SKM-1 treated with dmso at 0.1 percent for 144 hours (cell line): ENCODE data around the gene SLC29A1.
A peak's percentile ranks its signal among the peaks of the same experiment; 100 is the strongest.
"Not testable (repeated sequence)": the region's sequence is repeated elsewhere in the genome, so short reads cannot be mapped to it uniquely, and the experiment has no call there.

Source experiments
- DNase-seq: peaks from one replicate; lab custom pipeline; 2025; ENCODE audit not compliant: unreplicated experiment; lab: John Stamatoyannopoulos, UW

The SLC29A1 gene

GRCh38 chr6:44193307-44193910 is 30.0 kb upstream of the SLC29A1 start:
- no peak for DNase-seq

- no peak for DNase-seq
Measured at GRCh38 chr6:44194326-44194725, 29.1 kb upstream of the SLC29A1 start.

- DNase-seq: not testable (repeated sequence)
Measured at GRCh38 chr6:44196351-44196750, 27.0 kb upstream of the SLC29A1 start.

DNA sequence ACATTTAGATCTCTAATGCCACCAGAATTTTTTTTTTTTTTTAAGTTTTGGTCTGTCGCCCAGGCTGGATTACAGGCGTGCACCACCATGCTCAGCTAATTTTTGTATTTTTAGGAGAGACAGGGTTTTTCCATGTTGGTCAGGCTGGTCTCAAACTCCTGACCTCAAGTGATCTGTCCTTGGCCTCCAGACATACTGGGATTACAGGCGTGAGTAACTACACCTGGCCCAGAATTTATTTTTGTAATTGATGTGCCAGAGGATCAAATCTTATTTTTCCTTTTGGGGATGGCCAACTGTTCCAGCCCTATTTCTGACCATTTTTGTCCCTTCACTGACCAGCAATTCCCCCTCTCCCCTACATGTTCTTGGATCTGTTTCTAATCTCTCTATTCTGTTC is 24.7 kb upstream of the SLC29A1 start:
- no peak for DNase-seq

GRCh38 chr6:44199883-44200282 is 23.5 kb upstream of the SLC29A1 start:
- DNase-seq: no peak

DNA sequence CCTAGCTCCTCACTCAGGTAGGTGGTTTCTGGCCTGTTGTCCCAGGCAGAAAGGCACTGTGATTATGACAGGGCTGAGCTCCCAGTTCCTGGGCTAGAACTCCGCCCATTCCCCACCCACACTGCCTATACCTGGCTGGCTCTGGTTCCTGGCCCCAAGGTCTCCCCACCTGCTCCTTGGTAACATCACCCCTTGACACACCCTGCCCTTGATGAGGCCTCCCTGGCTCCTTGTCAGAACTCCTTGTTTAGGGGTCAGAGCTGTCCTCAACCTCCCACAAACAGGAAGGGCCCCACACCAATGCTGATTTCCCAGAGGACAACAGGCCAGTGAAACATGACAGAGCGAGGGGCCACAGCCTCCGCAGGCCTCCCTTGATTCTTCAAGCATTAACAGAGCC is 22.2 kb upstream of the SLC29A1 start:
- no peak for DNase-seq

DNA sequence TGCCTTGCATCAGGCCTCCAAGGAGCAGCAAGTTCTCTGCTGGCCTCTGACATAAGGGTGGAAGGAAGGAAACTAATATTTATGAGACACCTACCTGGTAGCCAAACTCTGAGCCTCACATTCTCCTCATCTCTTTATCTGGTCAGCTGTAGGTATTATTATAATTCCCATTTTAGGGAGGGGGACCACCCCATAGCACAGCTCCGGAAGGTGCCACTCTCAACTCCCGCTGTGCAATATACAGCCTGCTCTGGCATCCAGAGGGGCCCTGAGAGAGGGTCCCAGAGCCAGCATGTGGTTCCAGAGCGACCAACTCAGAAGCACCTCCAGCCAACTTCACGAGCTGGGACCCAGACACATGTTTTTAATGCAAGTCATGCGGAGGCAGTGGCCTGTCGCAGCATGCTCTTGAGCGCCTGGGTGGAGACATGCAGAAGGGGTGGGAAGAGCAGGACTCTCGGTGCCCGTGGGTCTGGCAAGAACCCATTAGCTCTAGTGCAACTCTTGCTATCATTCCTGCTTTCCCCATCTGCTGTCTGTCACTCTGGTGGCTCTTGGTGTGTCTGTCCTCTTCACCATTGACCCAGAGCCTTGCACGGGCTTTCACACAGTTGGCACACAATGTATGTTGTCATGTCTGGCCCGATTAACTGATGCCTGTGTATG is 21.6 kb upstream of the SLC29A1 start:
- DNase-seq: no peak

DNA sequence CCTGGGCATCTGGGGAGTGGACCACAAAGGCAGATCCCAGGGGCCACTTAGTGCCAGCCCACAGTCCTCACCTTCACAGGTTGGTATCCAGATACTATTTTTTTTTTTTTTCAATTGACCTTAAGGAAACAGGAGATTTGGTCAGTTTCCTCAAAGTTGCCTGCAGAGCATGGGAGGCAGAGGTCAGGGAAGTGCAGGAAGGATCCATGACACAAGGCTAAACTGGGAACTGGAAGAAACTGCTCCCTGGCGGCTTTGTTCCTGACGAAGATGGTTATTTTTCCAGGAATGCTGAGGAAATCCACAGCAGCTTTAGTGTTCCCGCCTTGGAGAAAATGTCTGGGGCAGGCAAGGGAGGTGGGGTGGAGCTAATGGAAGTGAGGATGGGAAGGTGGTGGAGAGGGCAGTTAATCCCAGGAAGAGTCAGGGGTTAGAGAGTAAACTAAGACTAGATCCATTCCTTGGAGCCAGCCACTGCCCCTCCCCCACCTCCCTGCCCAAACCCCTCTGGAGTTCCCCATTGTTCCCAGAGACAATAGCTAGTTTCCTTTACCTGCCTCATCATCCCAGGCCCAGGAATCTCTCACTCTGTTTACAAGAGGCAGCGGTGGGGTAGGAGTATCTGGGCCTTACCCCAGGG is 20.9 kb upstream of the SLC29A1 start:
- no peak for DNase-seq

- no peak for DNase-seq
Measured at GRCh38 chr6:44202972-44203750, 20.2 kb upstream of the SLC29A1 start.

DNA sequence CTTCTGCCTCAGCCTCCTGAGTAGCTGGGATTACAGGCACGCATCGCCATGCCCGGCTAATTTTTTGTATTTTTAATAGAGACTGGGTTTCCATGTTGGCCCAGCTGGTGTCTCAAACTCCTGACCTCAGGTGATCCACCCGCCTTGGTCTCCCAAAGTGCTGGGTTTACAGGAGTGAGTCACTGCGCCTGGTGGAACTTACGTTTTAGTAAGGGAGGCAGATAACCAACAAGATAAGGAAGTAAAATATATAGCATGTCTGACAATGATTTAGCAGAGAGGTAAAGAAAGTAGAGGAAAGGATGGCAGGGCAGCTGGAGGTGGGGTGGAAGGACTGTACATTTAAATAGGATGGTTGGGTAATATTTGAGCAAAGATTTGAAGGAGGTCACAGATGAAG is 19.4 kb upstream of the SLC29A1 start:
- no peak for DNase-seq

DNA sequence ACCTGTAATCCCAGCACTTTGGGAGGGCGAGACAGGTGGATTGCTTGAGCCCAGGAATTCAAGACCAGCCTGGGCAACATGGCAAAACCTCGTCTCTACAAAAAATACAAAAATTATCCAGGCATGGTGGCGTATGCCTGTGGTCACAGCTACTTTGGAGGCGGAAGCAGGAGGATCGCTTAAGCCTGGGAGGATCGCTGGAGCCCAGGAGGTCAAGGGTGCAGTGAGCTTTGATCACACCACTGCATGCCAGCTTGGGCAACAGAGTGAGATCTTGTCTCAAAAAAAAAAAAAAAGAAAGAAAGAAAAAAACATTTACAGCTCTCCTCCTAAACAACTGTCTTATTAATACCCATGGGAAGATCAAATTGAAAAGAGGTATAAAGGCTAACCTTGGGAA is 15.4 kb upstream of the SLC29A1 start:
- no peak for DNase-seq

- DNase-seq: peak; percentile 73
Measured at GRCh38 chr6:44211284-44211683, 12.1 kb upstream of the SLC29A1 start.

- DNase-seq: no peak
Measured at GRCh38 chr6:44214307-44214706, 9.1 kb upstream of the SLC29A1 start.

GRCh38 chr6:44216677-44217331 is 6.6 kb upstream of the SLC29A1 start, which contains the start of gene MYMX:
Gene MYMX (plus strand): TSS chr6:44216926. CDS start chr6:44217472, 546 bp downstream.
- no peak for DNase-seq

DNA sequence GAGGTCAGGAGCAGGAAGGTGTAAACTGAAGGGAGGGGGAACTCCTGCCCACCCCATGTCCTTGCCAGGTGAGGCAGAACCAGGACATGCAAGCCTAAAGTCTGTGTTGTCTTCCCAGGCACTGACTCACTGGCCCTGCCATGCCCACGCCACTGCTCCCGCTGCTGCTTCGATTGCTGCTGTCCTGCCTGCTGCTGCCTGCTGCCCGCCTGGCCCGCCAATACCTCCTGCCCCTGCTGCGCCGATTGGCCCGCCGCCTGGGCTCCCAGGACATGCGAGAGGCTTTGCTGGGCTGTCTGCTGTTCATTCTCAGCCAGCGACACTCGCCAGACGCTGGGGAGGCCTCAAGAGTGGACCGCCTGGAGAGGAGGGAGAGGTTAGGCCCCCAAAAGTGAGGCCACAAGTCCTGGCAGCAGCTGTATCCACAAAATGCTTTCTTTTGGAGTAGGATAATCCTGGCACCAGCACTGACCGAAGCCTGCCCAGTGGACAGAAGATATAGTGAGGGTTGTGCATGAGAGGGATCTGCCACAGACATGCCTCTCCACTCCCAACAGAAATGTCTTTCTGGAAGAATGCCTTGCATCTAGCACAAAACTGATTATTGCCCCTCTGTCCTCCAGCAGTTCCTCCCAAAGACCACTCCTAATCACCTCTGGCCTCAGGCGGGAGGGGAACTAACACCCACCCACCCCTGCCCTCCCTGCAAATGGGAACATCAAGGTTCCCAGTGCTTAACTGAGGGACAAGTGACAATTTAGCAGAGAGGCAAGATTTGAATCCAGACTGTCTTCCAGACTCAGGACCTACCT is 5.9 kb upstream of the SLC29A1 start:
- DNase-seq: no peak

DNA sequence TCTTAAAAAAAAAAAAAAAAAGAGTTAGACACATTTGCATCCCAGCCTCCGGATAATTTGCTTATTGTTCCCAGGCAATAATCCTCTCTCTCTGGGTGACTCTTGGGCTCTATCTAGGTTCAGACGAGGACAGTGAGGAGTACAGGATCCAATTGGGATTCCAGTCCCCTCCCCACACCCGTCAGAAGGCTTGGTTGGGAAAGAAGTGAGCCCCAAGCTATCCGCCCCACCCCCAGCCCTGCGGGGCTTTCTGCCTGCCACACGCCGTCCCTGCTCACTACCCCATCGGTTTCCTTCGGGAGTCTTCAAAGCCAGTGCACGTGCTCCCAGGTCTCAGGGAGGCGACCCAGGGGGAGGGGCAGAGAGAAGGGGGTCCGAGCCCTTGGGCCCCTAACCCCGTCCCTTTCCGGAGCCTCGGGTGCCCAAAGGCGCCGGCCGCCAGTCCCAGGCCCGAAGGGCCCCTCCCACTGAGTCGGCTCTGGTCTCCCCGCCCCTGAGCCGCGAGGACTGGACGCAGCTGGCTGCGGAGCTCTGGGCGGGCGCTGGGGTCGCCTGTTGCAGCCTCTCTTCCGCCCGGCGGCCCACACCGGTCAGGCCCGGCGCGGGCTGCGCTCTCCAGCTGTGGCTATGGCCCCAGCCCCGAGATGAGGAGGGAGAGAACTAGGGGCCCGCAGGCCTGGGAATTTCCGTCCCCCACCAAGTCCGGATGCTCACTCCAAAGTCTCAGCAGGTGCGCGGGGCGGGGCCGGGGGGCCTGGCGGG is 4.2 kb upstream of the SLC29A1 start:
- no peak for DNase-seq

- no peak for DNase-seq
Measured at GRCh38 chr6:44219815-44220784, 3.3 kb upstream of the SLC29A1 start.

DNA sequence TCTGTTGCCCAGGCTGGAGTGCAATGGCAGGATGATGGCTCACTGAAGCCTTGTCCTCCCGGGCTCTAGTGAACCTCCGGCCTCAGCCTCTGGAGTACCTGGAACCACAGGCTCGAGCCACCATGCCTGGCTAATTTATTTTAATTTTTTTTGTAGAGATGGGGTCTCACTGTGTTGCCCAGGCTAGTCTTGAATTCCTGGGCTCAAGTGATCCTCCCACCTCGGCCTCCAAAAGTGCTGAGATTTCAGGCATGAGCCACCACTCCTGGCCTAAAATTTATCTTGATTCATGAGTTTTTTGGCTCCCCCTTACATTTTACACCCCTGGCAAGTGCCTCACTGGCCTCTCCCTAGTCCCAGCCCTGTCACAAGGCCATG is 2.5 kb upstream of the SLC29A1 start:
- no peak for DNase-seq
